Common myeloid progenitor, CD34-positive (primary cell): ENCODE results near the gene NPAS2.

Source experiments
- CTCF ChIA-PET: fragments of 350-600 bp; sonication (Branson Sonifier 250); formaldehyde crosslinking; loops from one replicate; lab custom pipeline; 2021; ENCODE audit warnings: antibody characterized with exemption; lab: Charles Lee
- POLR2A ChIA-PET: fragments of 350-600 bp; sonication (Branson Sonifier 250); formaldehyde crosslinking; loops from one replicate; lab custom pipeline; 2021; ENCODE audit warnings: antibody characterized with exemption; lab: Charles Lee
- DNase-seq, 3 donors: peaks; one replicate each; pipeline versions ENCODE4 v3.0.0 to v3.0.0-alpha.2; 2013
- H3K27ac ChIP-seq, 2 experiments: 1 replicate in 1 of 2; 2 replicates in 1 of 2; pipeline ENCODE4 v1.7.0; 2013; ENCODE audit warnings: inconsistent platforms in 2 of 2, low read length in 2 of 2, mild to moderate bottlenecking in 2 of 2, low read depth in 1 of 2, moderate library complexity in 1 of 2; ENCODE audit not compliant: severe bottlenecking in 2 of 2, insufficient read depth in 1 of 2, poor library complexity in 1 of 2
- H3K27me3 ChIP-seq, 5 experiments: replicated peaks in 2 of 5; 1 replicate in 3 of 5; 2 replicates in 2 of 5; pipeline versions ENCODE4 v1.6.1 to v1.7.0; 2013; ENCODE audit warnings: low read length in 4 of 5, mild to moderate bottlenecking in 2 of 5, moderate library complexity in 2 of 5, inconsistent platforms in 1 of 5; ENCODE audit not compliant: insufficient read depth in 5 of 5, control insufficient read depth in 4 of 5
- H3K36me3 ChIP-seq, 4 experiments: 1 replicate in 2 of 4; 2 replicates in 2 of 4; pipeline versions ENCODE4 v1.6.1 to v1.7.0; 2013; ENCODE audit warnings: low read length in 3 of 4, control low read depth in 1 of 4, mild to moderate bottlenecking in 1 of 4; ENCODE audit not compliant: control insufficient read depth in 4 of 4, insufficient read depth in 4 of 4
- H3K4me1 ChIP-seq, 4 experiments: 1 replicate in 3 of 4; 2 replicates in 1 of 4; pipeline versions ENCODE4 v1.6.1 to v1.7.1; 2013; ENCODE audit warnings: low read length in 3 of 4, mild to moderate bottlenecking in 3 of 4, control low read depth in 1 of 4, inconsistent platforms in 1 of 4, moderate library complexity in 1 of 4; ENCODE audit not compliant: control insufficient read depth in 4 of 4, insufficient read depth in 4 of 4; ENCODE audit errors: control extremely low read depth in 1 of 4
- H3K4me3 ChIP-seq, 7 experiments: 1 replicate in 4 of 7; 2 replicates in 3 of 7; pipeline versions ENCODE4 v1.5.1 to v1.7.0; 2013; ENCODE audit warnings: mild to moderate bottlenecking in 7 of 7, low read length in 6 of 7, moderate library complexity in 6 of 7, inconsistent platforms in 2 of 7, low read depth in 2 of 7, control low read depth in 1 of 7; ENCODE audit not compliant: insufficient read depth in 4 of 7, control insufficient read depth in 1 of 7; ENCODE audit errors: extremely low read depth in 1 of 7
- H3K9me3 ChIP-seq, 5 experiments: 1 replicate in 4 of 5; 2 replicates in 1 of 5; pipeline versions ENCODE4 v1.6.1 to v1.7.1; 2013; ENCODE audit warnings: low read length in 4 of 5, mild to moderate bottlenecking in 2 of 5, inconsistent platforms in 1 of 5, low read depth in 1 of 5, moderate library complexity in 1 of 5; ENCODE audit not compliant: control insufficient read depth in 4 of 5, insufficient read depth in 2 of 5; ENCODE audit errors: control extremely low read depth in 1 of 5
- WGBS: methylation state at CpG from one replicate; pipeline ENCODE4 v1.1.5; 2013; ENCODE audit not compliant: insufficient coverage; 5-methylcytosine and 5-hydroxymethylcytosine counted together

Gene NPAS2

DNA sequence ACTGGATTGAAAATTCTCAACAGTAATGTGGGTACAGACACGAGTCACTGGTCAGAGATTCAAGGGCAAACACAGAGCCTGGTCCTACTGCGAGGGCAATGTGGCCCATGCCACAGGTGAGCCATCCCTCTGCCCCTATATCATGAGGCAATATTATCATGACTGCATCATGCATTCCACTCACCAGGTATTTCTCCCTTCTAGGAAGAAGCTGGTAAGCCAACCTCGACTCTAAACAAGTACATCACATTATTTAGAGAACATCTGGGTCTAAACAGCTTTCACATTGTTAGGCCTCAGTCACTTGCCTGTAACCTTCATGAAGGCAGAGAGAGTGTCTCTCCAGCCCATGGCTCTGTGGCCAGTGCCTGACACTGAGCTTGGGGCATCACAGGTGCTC is 167.6 kb downstream of the NPAS2 start:
- Histone ChIP-seq H3K36me3 (no peaks in the 10 kb centered on the region), H3K4me1 (no peaks in the 10 kb centered on the region), H3K4me3 (no peak overlapping the region), H3K27ac (no peak overlapping the region), H3K9me3 (no peaks in the 10 kb centered on the region), H3K27me3 (no peaks in the 10 kb centered on the region)
- WGBS: 94% methylated on average over 3 of the region's 3 CpGs
- DNase-seq: no peak
- ChIA-PET POLR2A (no interaction called here), CTCF (interaction anchor here (1.1 to 2.0 kb wide), 3 partner anchors 10 to 384 kb away, joined by 3 to 9 read pairs (median 3); no protein-coding TSS in a partner anchor)

- 96% methylated on average over 3 of the region's 4 CpGs for WGBS
- Histone ChIP-seq H3K9me3 (no peaks in the 10 kb centered on the region), H3K4me3 (no peak overlapping the region), H3K27ac (no peak overlapping the region), H3K4me1 (no peaks in the 10 kb centered on the region), H3K27me3 (no peaks in the 10 kb centered on the region), H3K36me3 (no peaks in the 10 kb centered on the region)
- no peak for DNase-seq
- CTCF ChIA-PET: interaction anchor here (1.3 to 2.0 kb wide), 2 partner anchors 381 to 384 kb away, joined by 3 to 9 read pairs; no protein-coding TSS in a partner anchor
- POLR2A ChIA-PET: no interaction called here
Observed at GRCh38 chr2:100987974-100988373, 168.0 kb downstream of the NPAS2 start.

- WGBS: 100% methylated on average over 3 of the region's 8 CpGs
Observed at GRCh38 chr2:100988630-100989417, 168.9 kb downstream of the NPAS2 start.

GRCh38 chr2:100989666-100990065 is 169.7 kb downstream of the NPAS2 start:
- Histone ChIP-seq H3K4me3 (no peak overlapping the region), H3K9me3 (no peaks in the 10 kb centered on the region), H3K27ac (no peak overlapping the region), H3K36me3 (no peaks in the 10 kb centered on the region), H3K27me3 (no peaks in the 10 kb centered on the region), H3K4me1 (no peaks in the 10 kb centered on the region)
- POLR2A ChIA-PET: no interaction called here
- no peak for DNase-seq
- 98% methylated on average over 3 of the region's 3 CpGs for WGBS
- CTCF ChIA-PET: no interaction called here

More at GRCh38 chr2:100988630-100989417, 168.9 kb downstream of the NPAS2 start:
- Histone ChIP-seq H3K27me3 (no peaks in the 10 kb centered on the region), H3K9me3 (no peaks in the 10 kb centered on the region), H3K36me3 (no peaks in the 10 kb centered on the region), H3K4me1 (no peaks in the 10 kb centered on the region), H3K27ac (no peak overlapping the region), H3K4me3 (no peak overlapping the region)
- ChIA-PET POLR2A (no interaction called here), CTCF (interaction anchor here (2.0 kb wide), 1 partner anchor 382 kb away, joined by 9 read pairs; no protein-coding TSS in a partner anchor)
- DNase-seq: no peak

GRCh38 chr2:100990166-100990565 is 170.2 kb downstream of the NPAS2 start:
- 97% methylated on average over 9 of the region's 9 CpGs for WGBS
- Histone ChIP-seq H3K4me1 (no peaks in the 10 kb centered on the region), H3K4me3 (no peak overlapping the region), H3K27me3 (no peaks in the 10 kb centered on the region), H3K9me3 (no peaks in the 10 kb centered on the region), H3K36me3 (no peaks in the 10 kb centered on the region), H3K27ac (no peak overlapping the region)
- no peak for DNase-seq
- POLR2A ChIA-PET: no interaction called here
- CTCF ChIA-PET: interaction anchor here (1.2 kb wide), 1 partner anchor 8 kb away, joined by 5 read pairs; no protein-coding TSS in a partner anchor

DNA sequence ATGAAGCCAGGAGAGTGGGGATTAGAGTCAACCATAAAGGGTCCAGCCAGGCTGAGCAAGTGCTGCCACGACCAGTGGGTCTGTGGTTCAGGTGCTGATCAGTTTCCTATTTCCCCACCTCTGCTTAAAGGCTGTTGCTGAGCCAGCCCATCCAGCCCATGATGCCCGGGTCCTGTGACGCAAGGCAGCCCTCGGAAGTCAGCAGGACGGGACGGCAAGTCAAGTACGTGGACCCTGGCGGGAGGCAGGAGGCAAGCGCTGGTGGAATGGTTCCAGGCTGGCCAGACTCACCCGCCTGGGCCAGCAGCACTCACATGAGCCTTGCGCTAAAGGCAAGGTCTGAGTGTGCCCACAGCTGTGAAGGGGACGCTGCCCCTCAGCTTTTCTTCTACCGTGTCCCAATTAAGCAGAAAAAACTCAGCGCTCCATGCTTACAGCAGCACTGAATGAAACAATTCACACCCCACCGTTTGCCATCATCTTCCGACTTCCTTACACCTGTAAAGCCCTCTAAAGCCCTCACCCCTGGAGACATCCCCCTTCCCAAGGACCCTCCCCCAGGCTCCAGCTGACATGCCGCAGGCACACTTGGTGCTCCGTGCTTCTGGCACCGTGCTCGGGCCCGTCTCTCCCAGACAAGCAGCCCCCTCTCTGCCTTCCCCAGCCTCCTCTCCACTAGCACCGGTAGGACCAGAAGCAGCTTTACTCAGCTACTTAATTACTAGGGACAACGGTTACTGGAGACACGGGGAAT is 170.9 kb downstream of the NPAS2 start:
- no peaks in the 10 kb centered on the region for H3K27me3 ChIP-seq
- no peak for DNase-seq
- no peak overlapping the region for H3K4me3 ChIP-seq
- ChIA-PET POLR2A (no interaction called here), CTCF (interaction anchor here (0.7 to 1.2 kb wide), 2 partner anchors 8 to 13 kb away, joined by 3 to 5 read pairs; no protein-coding TSS in a partner anchor)
- 93% methylated on average over 18 of the region's 24 CpGs for WGBS
- no peak overlapping the region for H3K27ac ChIP-seq
- H3K9me3 ChIP-seq: no peaks in the 10 kb centered on the region
- no peaks in the 10 kb centered on the region for H3K4me1 ChIP-seq
- H3K36me3 ChIP-seq: no peaks in the 10 kb centered on the region

DNA sequence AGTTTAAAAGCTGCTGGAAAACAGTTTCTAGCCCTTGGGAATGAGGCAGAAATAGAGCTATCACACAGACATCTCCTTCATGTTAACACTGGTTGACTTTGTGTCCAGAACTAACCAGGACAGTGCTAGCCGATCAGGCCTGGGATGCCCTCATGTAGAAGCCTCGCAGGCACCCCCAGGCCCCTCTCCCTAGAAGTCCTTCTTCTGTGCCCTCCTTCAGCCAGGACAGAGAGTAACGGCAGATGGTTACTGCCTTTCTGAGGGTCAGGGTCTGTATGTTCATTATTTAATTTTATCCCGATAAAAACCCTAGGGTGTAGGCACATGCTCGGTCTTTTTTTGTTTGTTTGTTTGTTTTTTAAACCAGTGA is 171.4 kb downstream of the NPAS2 start:
- no peaks in the 10 kb centered on the region for H3K9me3 ChIP-seq
- POLR2A ChIA-PET: no interaction called here
- H3K27ac ChIP-seq: no peak overlapping the region
- 96% methylated on average over 4 of the region's 5 CpGs for WGBS
- H3K36me3 ChIP-seq: no peaks in the 10 kb centered on the region
- DNase-seq: no peak
- no peaks in the 10 kb centered on the region for H3K4me1 ChIP-seq
- no peak overlapping the region for H3K4me3 ChIP-seq
- CTCF ChIA-PET: interaction anchor here (0.7 to 1.2 kb wide), 2 partner anchors 9 to 14 kb away, joined by 3 to 5 read pairs; no protein-coding TSS in a partner anchor
- no peaks in the 10 kb centered on the region for H3K27me3 ChIP-seq
